Cardiac muscle cell (in vitro differentiated cells and primary cell): ENCODE data around the gene GIGYF2. TPM values are rescaled to one million over a fixed set of nuclear protein-coding genes. Genes with fewer than 3 reads are reported as not detected.
"Not testable (repeated sequence)": the region's sequence is repeated elsewhere in the genome, so short reads cannot be mapped to it uniquely, and the experiment has no call there.

ENCODE experiments used
- DNase-seq, 2 donors: peaks; one replicate each; pipeline versions ENCODE4 v3.0.0 to v3.0.0-alpha.2; 2010 to 2017; ENCODE audit warnings: low read depth in 1 of 2, low spot score in 1 of 2
- H3K27ac ChIP-seq: fragments of 200-600 bp; sonication (generic); 2 replicates; pipeline ENCODE4 v1.5.1; 2016
- H3K27me3 ChIP-seq: fragments of 200-600 bp; sonication (generic); 2 replicates; pipeline ENCODE4 v1.6.0; 2016; ENCODE audit warnings: control low read depth
- H3K36me3 ChIP-seq: fragments of 200-600 bp; sonication (generic); 2 replicates; pipeline ENCODE4 v1.5.1; 2016; ENCODE audit warnings: control low read depth
- H3K4me1 ChIP-seq: fragments of 200-600 bp; sonication (generic); 2 replicates; pipeline ENCODE4 v1.8.1; 2017; ENCODE audit warnings: low read depth, mild to moderate bottlenecking, mixed run types
- H3K4me3 ChIP-seq: fragments of 200-600 bp; sonication (generic); 2 replicates; pipeline ENCODE4 v1.5.1; 2016; ENCODE audit warnings: mild to moderate bottlenecking
- H3K9me3 ChIP-seq: fragments of 200-600 bp; sonication (generic); 2 replicates; pipeline ENCODE4 v1.5.1; 2017; ENCODE audit warnings: low read depth, mild to moderate bottlenecking, control low read depth
- CTCF ChIP-seq: IDR thresholded peaks from 2 replicates; pipeline ENCODE4 v1.5.1; 2012; ENCODE audit warnings: low read depth, mild to moderate bottlenecking, low read length
- polyA plus RNA-seq: library from polyadenylated mRNA; unstranded; fragments of >200 nt; fragmentation: Nextera tagmentation; extraction: Ambion mirVana; gene quantifications from 2 replicates; pipeline ENCODE4 v1.2.1, GENCODE V29; 2016
- total RNA-seq: library from RNA; depleted of rRNA; stranded (reverse); fragments of >200 nt; gene quantifications from 2 replicates; pipeline ENCODE4 v1.2.3, GENCODE V29; 2016

The GIGYF2 gene
- total and polyA plus RNA-seq, 2 experiments from 2014 or later, result 36.9 to 52.1 TPM

DNA sequence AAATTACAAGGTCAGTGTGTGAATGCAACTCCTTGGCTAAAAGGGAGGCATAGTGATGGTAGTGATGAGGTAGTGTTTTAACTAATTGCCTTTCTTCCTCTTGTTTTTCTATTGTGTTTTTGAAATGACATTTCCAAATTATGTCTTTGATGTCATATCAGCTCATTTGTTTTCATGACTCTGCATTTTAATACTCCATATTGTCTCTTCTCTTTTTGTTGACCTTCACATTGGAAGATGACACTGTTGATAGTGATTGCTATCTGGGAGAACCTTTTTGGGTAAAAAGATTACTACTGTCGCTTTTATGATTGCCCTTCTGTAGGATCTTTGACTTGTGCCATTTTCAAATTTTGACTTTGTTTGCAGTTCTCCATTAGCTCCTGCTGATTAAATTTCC is 3.0 kb downstream of the GIGYF2 start:
- no peak overlapping the region for H3K27ac ChIP-seq
- no peaks in the 10 kb centered on the region for H3K27me3 ChIP-seq
- H3K36me3 ChIP-seq, result peaks cover 3% of the 10 kb centered on the region
- DNase-seq, result no peak
- no peak for TF ChIP-seq CTCF
- H3K4me3 ChIP-seq, result no peak overlapping the region
- H3K9me3 ChIP-seq, result no peaks in the 10 kb centered on the region
- peaks cover 20% of the 10 kb centered on the region for H3K4me1 ChIP-seq

GRCh38 chr2:232707076-232707475 is 9.9 kb downstream of the GIGYF2 start:
- H3K9me3 ChIP-seq, result no peaks in the 10 kb centered on the region
- TF ChIP-seq CTCF, result no peak
- no peak overlapping the region for H3K4me3 ChIP-seq
- H3K4me1 ChIP-seq, result no peaks in the 10 kb centered on the region
- no peak overlapping the region for H3K27ac ChIP-seq
- H3K36me3 ChIP-seq, result peaks cover 16% of the 10 kb centered on the region
- H3K27me3 ChIP-seq, result no peaks in the 10 kb centered on the region
- DNase-seq, result no peak

DNA sequence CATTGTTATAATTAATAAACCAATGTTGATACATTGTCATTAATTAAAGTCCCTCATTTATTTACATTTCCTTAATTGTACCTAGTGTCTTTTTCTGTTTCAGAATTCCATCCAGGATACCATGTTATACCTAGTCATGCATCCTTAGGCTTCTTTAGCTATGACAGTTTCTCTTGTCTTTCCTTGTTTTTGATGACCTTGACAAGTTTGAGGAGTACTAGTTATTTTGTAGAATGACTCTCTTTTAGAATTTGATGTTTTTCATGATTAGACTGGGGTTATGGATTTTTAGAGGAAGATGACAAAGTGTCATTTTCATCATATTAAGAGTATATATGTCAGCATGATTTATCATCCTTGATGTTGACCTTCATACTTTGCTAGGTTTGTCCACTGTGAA is 16.4 kb downstream of the GIGYF2 start:
- no peak for DNase-seq
- Histone ChIP-seq H3K9me3 (no peaks in the 10 kb centered on the region), H3K4me3 (no peak overlapping the region), H3K27ac (no peak overlapping the region), H3K27me3 (no peaks in the 10 kb centered on the region), H3K4me1 (no peaks in the 10 kb centered on the region), H3K36me3 (no peaks in the 10 kb centered on the region)
- no peak for TF ChIP-seq CTCF

DNA sequence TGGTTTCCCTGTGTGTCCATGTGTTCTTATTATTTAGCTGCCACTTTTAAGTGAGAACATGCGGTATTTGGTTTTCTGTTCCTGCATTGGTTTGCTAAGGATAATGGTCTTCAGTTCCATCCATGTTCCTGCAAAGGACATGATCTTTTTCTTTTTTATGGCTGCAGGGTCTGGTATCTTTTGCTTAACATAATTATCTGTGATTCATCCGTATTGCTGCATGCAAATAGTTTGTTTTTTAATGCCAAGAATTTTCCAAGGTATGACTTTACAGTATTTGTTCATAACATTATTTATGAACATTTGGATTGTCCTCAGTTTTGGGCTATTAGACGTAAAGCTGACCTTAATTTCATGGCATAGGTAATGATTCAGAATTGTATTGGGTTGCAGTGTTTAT is 17.8 kb downstream of the GIGYF2 start:
- Histone ChIP-seq H3K9me3 (no peaks in the 10 kb centered on the region), H3K4me3 (no peak overlapping the region), H3K36me3 (no peaks in the 10 kb centered on the region), H3K27ac (no peak overlapping the region), H3K4me1 (no peaks in the 10 kb centered on the region), H3K27me3 (no peaks in the 10 kb centered on the region)
- TF ChIP-seq CTCF, result no peak
- no peak for DNase-seq

GRCh38 chr2:232720056-232720455 is 22.9 kb downstream of the GIGYF2 start:
- not testable (repeated sequence) for H3K9me3 ChIP-seq, H3K4me1 ChIP-seq, H3K4me3 ChIP-seq, H3K27me3 ChIP-seq, DNase-seq, H3K36me3 ChIP-seq, H3K27ac ChIP-seq

DNA sequence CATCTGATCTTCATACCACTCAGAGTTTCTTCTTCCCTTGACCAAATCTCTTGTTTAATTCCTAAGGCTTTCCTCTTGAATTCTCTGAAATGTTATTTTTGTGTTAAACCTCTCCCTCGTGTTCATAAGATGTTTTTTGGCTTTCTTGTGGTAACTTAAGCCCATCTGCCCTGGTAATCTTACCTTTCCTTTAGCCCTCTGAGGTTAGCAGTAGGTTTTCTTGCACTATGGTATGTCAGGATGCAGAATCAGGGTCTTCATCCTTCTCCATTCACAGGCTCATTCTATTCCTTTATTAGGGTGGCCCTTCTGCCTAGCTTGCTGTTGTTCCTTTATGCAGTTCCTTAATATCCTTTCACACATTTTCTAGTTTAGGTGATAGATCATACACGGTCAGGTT is 24.1 kb downstream of the GIGYF2 start:
- H3K4me3 ChIP-seq, result no peak overlapping the region
- no peaks in the 10 kb centered on the region for H3K4me1 ChIP-seq
- no peak for DNase-seq
- no peaks in the 10 kb centered on the region for H3K9me3 ChIP-seq
- no peak overlapping the region for H3K27ac ChIP-seq
- no peaks in the 10 kb centered on the region for H3K27me3 ChIP-seq
- peaks cover 15% of the 10 kb centered on the region for H3K36me3 ChIP-seq
- no peak for TF ChIP-seq CTCF
